Prostate gland (tissue), 2 donors: ENCODE data around the gene SBNO2.
A peak's percentile ranks its signal among the peaks of the same experiment; 100 is the strongest.

Experiments used
- POLR2A ChIP-seq: fragments of 450-650 bp; IDR thresholded peaks from one replicate; pipeline ENCODE4 v1.6.1; 2016; ENCODE audit warnings: antibody characterized with exemption, mild to moderate bottlenecking
- POLR2AphosphoS5 ChIP-seq: sonication (generic); formaldehyde crosslinking; IDR thresholded peaks from one replicate; pipeline ENCODE4 v1.6.1; 2017; ENCODE audit warnings: antibody characterized with exemption
- TF ChIP-seq, protein P1 (sequence below), 4 experiments: fragments of 200-600 bp in 2 of 4; fragments of 450-650 bp in 2 of 4; sonication (generic) in 2 of 4; IDR thresholded peaks; 1 replicate in 3 of 4; 2 replicates in 1 of 4; pipeline ENCODE4 v1.5.1; 2016 to 2019; ENCODE audit warnings: antibody characterized with exemption in 4 of 4, mild to moderate bottlenecking in 2 of 4, moderate library complexity in 2 of 4

DNA sequence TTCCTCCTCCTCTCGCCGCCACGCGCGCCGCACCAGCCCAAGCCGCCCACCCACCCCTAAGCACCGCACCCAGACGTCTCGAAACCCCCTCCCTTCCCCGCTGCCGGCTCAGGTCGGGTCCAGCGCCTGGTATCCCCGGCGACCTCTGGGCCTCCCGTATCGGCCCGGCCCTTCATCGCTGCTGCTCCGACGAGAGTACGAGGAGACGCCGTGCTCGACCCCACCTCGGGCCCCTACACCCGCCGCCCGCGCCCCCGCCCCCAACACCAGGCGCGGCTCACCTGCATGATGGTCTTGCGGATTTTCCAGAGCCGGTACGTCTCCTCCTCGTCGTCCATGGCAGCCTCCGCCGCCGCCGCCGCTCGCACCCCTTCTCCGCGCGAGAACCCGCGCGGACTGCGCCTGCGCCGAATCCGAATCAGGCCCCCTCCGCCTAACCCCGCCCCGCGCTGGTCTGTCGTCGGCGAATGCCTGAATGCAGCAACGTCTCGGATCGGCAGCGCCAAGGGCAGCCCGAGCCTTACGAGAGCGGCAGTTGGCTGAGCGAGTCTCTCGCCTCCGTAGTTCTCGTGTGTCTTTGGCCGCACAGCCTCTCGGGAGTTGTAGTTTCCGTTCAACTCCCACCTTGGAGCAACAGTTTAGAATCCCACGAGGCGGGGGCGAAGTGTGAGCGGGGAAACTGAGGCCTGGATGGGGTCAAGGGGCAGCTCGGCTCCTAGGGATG, 78.9 kb downstream of the SBNO2 start, which contains the start of gene POLR2E:
- TF ChIP-seq, protein P1, sequence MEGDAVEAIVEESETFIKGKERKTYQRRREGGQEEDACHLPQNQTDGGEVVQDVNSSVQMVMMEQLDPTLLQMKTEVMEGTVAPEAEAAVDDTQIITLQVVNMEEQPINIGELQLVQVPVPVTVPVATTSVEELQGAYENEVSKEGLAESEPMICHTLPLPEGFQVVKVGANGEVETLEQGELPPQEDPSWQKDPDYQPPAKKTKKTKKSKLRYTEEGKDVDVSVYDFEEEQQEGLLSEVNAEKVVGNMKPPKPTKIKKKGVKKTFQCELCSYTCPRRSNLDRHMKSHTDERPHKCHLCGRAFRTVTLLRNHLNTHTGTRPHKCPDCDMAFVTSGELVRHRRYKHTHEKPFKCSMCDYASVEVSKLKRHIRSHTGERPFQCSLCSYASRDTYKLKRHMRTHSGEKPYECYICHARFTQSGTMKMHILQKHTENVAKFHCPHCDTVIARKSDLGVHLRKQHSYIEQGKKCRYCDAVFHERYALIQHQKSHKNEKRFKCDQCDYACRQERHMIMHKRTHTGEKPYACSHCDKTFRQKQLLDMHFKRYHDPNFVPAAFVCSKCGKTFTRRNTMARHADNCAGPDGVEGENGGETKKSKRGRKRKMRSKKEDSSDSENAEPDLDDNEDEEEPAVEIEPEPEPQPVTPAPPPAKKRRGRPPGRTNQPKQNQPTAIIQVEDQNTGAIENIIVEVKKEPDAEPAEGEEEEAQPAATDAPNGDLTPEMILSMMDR (IDR thresholded peaks at IDR 0.05) = no peak
- peak; percentile 89 for TF ChIP-seq POLR2A
- TF ChIP-seq POLR2AphosphoS5 = peak; percentile 100
